Heart left ventricle (tissue), 16 donors: ENCODE data around the gene PKD1. TPM values are rescaled to one million over a fixed set of nuclear protein-coding genes. Genes with fewer than 3 reads are reported as not detected.

ENCODE experiments used
- ATAC-seq, 4 donors: fragments of 200-7000 bp; cut with Tn5 transposase; one replicate each; pipeline ENCODE4 v1.9.1; 2020 to 2022; ENCODE audit warnings: moderate library complexity in 4 of 4, mild to moderate bottlenecking in 3 of 4, moderate number of reproducible peaks in 1 of 4
- DNase-seq, 5 donors: peaks; one replicate each; pipeline ENCODE4 v3.0.0-alpha.2; 2020
- H3K27ac ChIP-seq, 12 donors: fragments of 200-600 bp; sonication (generic) in 4 of 12; one replicate each; pipeline versions ENCODE4 v1.5.0 to v1.8.0; 2016 to 2022; ENCODE audit warnings: mild to moderate bottlenecking in 2 of 12
- H3K27me3 ChIP-seq, 9 donors: fragments of 200-600 bp; sonication (generic) in 2 of 9; one replicate each; pipeline versions ENCODE4 v1.5.1 to v1.8.0; 2016 to 2022; ENCODE audit warnings: mild to moderate bottlenecking in 3 of 9
- H3K36me3 ChIP-seq, 9 donors: fragments of 200-600 bp; sonication (generic) in 2 of 9; one replicate each; pipeline versions ENCODE4 v1.5.0 to v1.8.0; 2018 to 2022; ENCODE audit warnings: mild to moderate bottlenecking in 2 of 9
- H3K4me1 ChIP-seq, 12 donors: fragments of 200-600 bp; sonication (generic) in 4 of 12; one replicate each; pipeline versions ENCODE4 v1.5.0 to v1.8.0; 2016 to 2022; ENCODE audit warnings: mild to moderate bottlenecking in 3 of 12
- H3K4me3 ChIP-seq, 12 donors: fragments of 200-600 bp; sonication (generic) in 4 of 12; one replicate each; pipeline versions ENCODE4 v1.5.0 to v1.8.0; 2017 to 2022; ENCODE audit warnings: mild to moderate bottlenecking in 9 of 12, moderate library complexity in 4 of 12
- H3K9me3 ChIP-seq, 12 donors: fragments of 200-600 bp; sonication (generic) in 4 of 12; one replicate each; pipeline versions ENCODE4 v1.5.0 to v1.8.0; 2016 to 2022; ENCODE audit warnings: mild to moderate bottlenecking in 1 of 12
- CTCF ChIP-seq, 12 donors: fragments of 200-600 bp; sonication (generic) in 4 of 12; IDR thresholded peaks; one replicate each; pipeline versions ENCODE4 v1.5.0 to v1.8.0; 2018 to 2022; ENCODE audit warnings: antibody characterized with exemption in 12 of 12, mild to moderate bottlenecking in 5 of 12
- POLR2A ChIP-seq, 2 donors: fragments of 450-650 bp; IDR thresholded peaks; one replicate each; pipeline ENCODE4 v1.6.1; 2017; ENCODE audit warnings: antibody characterized with exemption in 2 of 2, mild to moderate bottlenecking in 2 of 2, moderate library complexity in 2 of 2
- WGBS, 4 donors: extraction: QIAGEN DNeasy Blood & Tissue Kit in 2 of 4; methylation state at CpG; one replicate each; pipeline versions ENCODE4 v1.1.5 to v1.1.7; 2013 to 2018; 5-methylcytosine and 5-hydroxymethylcytosine counted together
- intact Hi-C, 10 donors: fragments of 100-400 bp; cut with DNase I; formaldehyde crosslinking; loops; one replicate each; pipeline versions ENCODE4 v1.11.1 to v1.14.2; 2022
- polyA plus RNA-seq, 2 donors: library from polyadenylated mRNA; stranded (reverse); fragments of 200-250 nt; gene quantifications; one replicate each; pipeline ENCODE4 v1.2.3, GENCODE V29; 2013
- total RNA-seq, 9 donors: library from RNA; depleted of rRNA in 2 of 9; stranded (reverse); fragments of >200 nt in 2 of 9; fragmentation: NEBNext Ultra II Directional in 3 of 9; extraction: Animal tissue kit (Norgen Biotek cat#: 25700) in 3 of 9; gene quantifications; one replicate each; pipeline versions ENCODE4 v1.1.0 to v1.2.4, GENCODE V29; 2016 to 2023
- donor health status: ischemic (EF 13 %, LVEDD 7.1; RV severe dilation, severe dysfunction).
- donor health status: healthy with polysubstance abuse.
- donor health status: DM: no; HTN: yes; CAD: no.
- donor health status: DM: no; HTN: no; CAD: no.
- donor health status: ischemic (EF 25% LVEDD 6.9; RV normal size, moderate dysfunction).
- donor health status: ischemic (EF 25% LVEDD 5.7; RV mildly dilated, moderate dysfunction).
- donor health status: healthy.
- donor health status: DM: yes; HTN: yes; CAD: no.
- donor health status: ischemic (EF 35%, LVEDD 5.7; RV mildly dilated, moderate dysfunction).
- donor health status: nonischemic (EF 11% LVEDD 7.7; RV severe dilation, severe dysfunction).
- donor health status: DM: yes; HTN: yes; CAD: no.
- donor health status: PGD.
- donor health status: ischemic (EF 29% LVEDD 5.4; RV normal size, mild dysfunction).
- donor health status: nonischemic (EF 23%, LVEDD 6.1; RV moderate dilation, normal function).

PKD1 gene
- total and polyA plus RNA-seq, 11 donors = 64.9 to 441 (median 105) TPM

GRCh38 chr16:2082983-2083364 lies 52.7 kb downstream of the PKD1 start:
- H3K27ac ChIP-seq = peak overlapping the region in 8 of 12 donors; percentile 44 to 75 (median 54)
- peak in 1 of 5 donors; percentile 53 for DNase-seq
- 66 to 83% (median 74%) methylated on average over 11 to 16 of the region's 16 CpGs for WGBS, 4 donors

GRCh38 chr16:2082171-2082982 lies 53.3 kb downstream of the PKD1 start:
- intact Hi-C loops = loop anchor here in 3 of 10 donors (5.0 to 10.0 kb wide), 2 partner anchors 58 to 60 kb away; partner anchors contain the start of gene NHERF2 (in 2 of the 3)
- Histone ChIP-seq H3K27me3 (no peaks in the 10 kb centered on the region), H3K4me1 (peaks cover 5 to 32% (median 22%) of the 10 kb centered on the region in 12 donors), H3K36me3 (peaks cover 0 to 94% (median 57%) of the 10 kb centered on the region in 9 donors), H3K27ac (peak overlapping the region in 11 of 12 donors; percentile 9 to 75 (median 51)), H3K9me3 (no peaks in the 10 kb centered on the region), H3K4me3 (no peak overlapping the region)
- WGBS, 4 donors = 54 to 74% (median 65%) methylated on average over 23 to 32 of the region's 32 CpGs
- peak in 2 of 5 donors; percentile 65 to 68 for DNase-seq
- TF ChIP-seq POLR2A (IDR thresholded peaks at IDR 0.05) (no peak), CTCF (IDR thresholded peaks at IDR 0.05) (peak in 3 of 12 donors; percentile 10 to 11 (median 11))
- ATAC-seq = peak; percentile 35 to 74 (median 49)

More at GRCh38 chr16:2082983-2083364, 52.7 kb downstream of the PKD1 start:
- Histone ChIP-seq H3K4me3 (no peak overlapping the region), H3K27me3 (no peaks in the 10 kb centered on the region), H3K4me1 (peaks cover 5 to 32% (median 22%) of the 10 kb centered on the region in 12 donors), H3K36me3 (peaks cover 0 to 94% (median 58%) of the 10 kb centered on the region in 9 donors), H3K9me3 (no peaks in the 10 kb centered on the region)
- intact Hi-C loops = loop anchor here in 3 of 10 donors (5.0 to 10.0 kb wide), 2 partner anchors 58 to 61 kb away; partner anchors contain the start of gene NHERF2 (in 2 of the 3)
- ATAC-seq = peak in 2 of 4 donors; percentile 1 to 4
- TF ChIP-seq CTCF (IDR thresholded peaks at IDR 0.05) = no peak
- no peak for TF ChIP-seq POLR2A (IDR thresholded peaks at IDR 0.05)

- H3K27ac ChIP-seq = peak overlapping the region in 10 of 12 donors; percentile 9 to 75 (median 54)
- no peaks in the 10 kb centered on the region for H3K27me3 ChIP-seq
- TF ChIP-seq POLR2A (IDR thresholded peaks at IDR 0.05) = no peak
- TF ChIP-seq CTCF (IDR thresholded peaks at IDR 0.05) = no peak
- intact Hi-C loops = loop anchor here in 3 of 10 donors (5.0 to 10.0 kb wide), 2 partner anchors 57 to 59 kb away; partner anchors contain the start of gene NHERF2 (in 2 of the 3)
- peak in 2 of 5 donors; percentile 58 to 65 for DNase-seq
- H3K4me1 ChIP-seq = peaks cover 5 to 32% (median 22%) of the 10 kb centered on the region in 12 donors
- 75 to 82% (median 78%) methylated on average over 7 to 35 of the region's 35 CpGs for WGBS, 4 donors
- H3K36me3 ChIP-seq = peaks cover 0 to 95% (median 63%) of the 10 kb centered on the region in 9 donors
- H3K9me3 ChIP-seq = no peaks in the 10 kb centered on the region
- no peak overlapping the region for H3K4me3 ChIP-seq
- peak; percentile 16 to 44 (median 18) for ATAC-seq
These were observed 54.3 kb downstream of the PKD1 start for GRCh38 chr16:2081201-2082084.
